ENCODE results near the gene GGTA1. TPM values are rescaled to one million over a fixed set of nuclear protein-coding genes. Genes with fewer than 3 reads are reported as not detected.
A peak's percentile ranks its signal among the peaks of the same experiment; 100 is the strongest.

GGTA1 gene
- total RNA-seq, 1 experiment from 2014 or later, result not detected

GRCh38 chr9:121503444-121503843, 3.8 kb upstream of the GGTA1 start:
- no peak overlapping the region for H2AFZ ChIP-seq (ENCODE audit: low read depth, low read length, poor library complexity, severe bottlenecking)
- no peaks in the 10 kb centered on the region for H3K79me2 ChIP-seq (ENCODE audit: insufficient read depth, low read length)
- no peak for TF ChIP-seq ELF1 (IDR thresholded peaks at IDR 0.05; ENCODE audit: borderline replicate concordance, low read depth)
- ChIA-PET POLR2A (no interaction called here), RAD21 (ENCODE audit: low non-redundant PET in 1 of 2, low total read pairs in 2 of 2, uncharacterized antibody in 2 of 2, unreplicated experiment in 2 of 2) (no interaction called here), CTCF (no interaction called here)
- no TSS peak for BruUV-seq (replicated peaks)
- no peaks in the 10 kb centered on the region; the same call in 1 of the 2 replicates for H3K27me3 ChIP-seq (ENCODE audit: insufficient read depth, low read length)
- H3K4me3 ChIP-seq (replicated peaks in 1 of 2; ENCODE audit: low read depth in 1 of 2, low read length in 2 of 2), result no peak overlapping the region
- H3K9me2 ChIP-seq (ENCODE audit: insufficient read depth), result no peaks in the 10 kb centered on the region
- no peaks in the 10 kb centered on the region for H4K20me1 ChIP-seq (ENCODE audit: insufficient read depth)
- DNase-seq (ENCODE audit: low read depth, low spot score) (no peak), ATAC-seq (no peak)
- H3K36me3 ChIP-seq (ENCODE audit: control insufficient read depth in 1 of 2, insufficient read depth in 2 of 2, low read length in 2 of 2), result no peaks in the 10 kb centered on the region
- no peak overlapping the region for H3K4me2 ChIP-seq (ENCODE audit: low read length)
- no peak overlapping the region for H3K27ac ChIP-seq (ENCODE audit: low read depth, low read length)
- H3K4me1 ChIP-seq (ENCODE audit: control insufficient read depth in 1 of 2, insufficient read depth in 2 of 2, low read length in 2 of 2), result peaks cover 7 to 20% of the 10 kb centered on the region in 2 experiments; a peak in 3 of 4 replicates
- intact Hi-C loops (cut with micrococcal nuclease), result no loop called here
- no peaks in the 10 kb centered on the region for H3K9me3 ChIP-seq (ENCODE audit: control insufficient read depth in 1 of 2, insufficient read depth in 1 of 2, low read depth in 1 of 2, low read length in 2 of 2)
- no peak overlapping the region for H3K9ac ChIP-seq (ENCODE audit: low read length)

- BruUV-seq (replicated peaks), result no TSS peak
- no peak for ATAC-seq
- H3K4me3 ChIP-seq (replicated peaks in 1 of 2; ENCODE audit: low read depth in 1 of 2, low read length in 2 of 2), result peak overlapping the region; percentile 52 to 72
- H3K27ac ChIP-seq (ENCODE audit: low read depth, low read length), result no peak overlapping the region
- no peaks in the 10 kb centered on the region; the same call in 1 of the 2 replicates for H3K27me3 ChIP-seq (ENCODE audit: insufficient read depth, low read length)
- peak overlapping the region; percentile 78 for H2AFZ ChIP-seq (ENCODE audit: low read depth, low read length, poor library complexity, severe bottlenecking)
- no peaks in the 10 kb centered on the region for H4K20me1 ChIP-seq (ENCODE audit: insufficient read depth)
- H3K4me1 ChIP-seq (ENCODE audit: control insufficient read depth in 1 of 2, insufficient read depth in 2 of 2, low read length in 2 of 2), result peaks cover 7 to 26% of the 10 kb centered on the region in 2 experiments; a peak in 3 of 4 replicates
- H3K79me2 ChIP-seq (ENCODE audit: insufficient read depth, low read length), result no peaks in the 10 kb centered on the region
- TF ChIP-seq, protein P1, sequence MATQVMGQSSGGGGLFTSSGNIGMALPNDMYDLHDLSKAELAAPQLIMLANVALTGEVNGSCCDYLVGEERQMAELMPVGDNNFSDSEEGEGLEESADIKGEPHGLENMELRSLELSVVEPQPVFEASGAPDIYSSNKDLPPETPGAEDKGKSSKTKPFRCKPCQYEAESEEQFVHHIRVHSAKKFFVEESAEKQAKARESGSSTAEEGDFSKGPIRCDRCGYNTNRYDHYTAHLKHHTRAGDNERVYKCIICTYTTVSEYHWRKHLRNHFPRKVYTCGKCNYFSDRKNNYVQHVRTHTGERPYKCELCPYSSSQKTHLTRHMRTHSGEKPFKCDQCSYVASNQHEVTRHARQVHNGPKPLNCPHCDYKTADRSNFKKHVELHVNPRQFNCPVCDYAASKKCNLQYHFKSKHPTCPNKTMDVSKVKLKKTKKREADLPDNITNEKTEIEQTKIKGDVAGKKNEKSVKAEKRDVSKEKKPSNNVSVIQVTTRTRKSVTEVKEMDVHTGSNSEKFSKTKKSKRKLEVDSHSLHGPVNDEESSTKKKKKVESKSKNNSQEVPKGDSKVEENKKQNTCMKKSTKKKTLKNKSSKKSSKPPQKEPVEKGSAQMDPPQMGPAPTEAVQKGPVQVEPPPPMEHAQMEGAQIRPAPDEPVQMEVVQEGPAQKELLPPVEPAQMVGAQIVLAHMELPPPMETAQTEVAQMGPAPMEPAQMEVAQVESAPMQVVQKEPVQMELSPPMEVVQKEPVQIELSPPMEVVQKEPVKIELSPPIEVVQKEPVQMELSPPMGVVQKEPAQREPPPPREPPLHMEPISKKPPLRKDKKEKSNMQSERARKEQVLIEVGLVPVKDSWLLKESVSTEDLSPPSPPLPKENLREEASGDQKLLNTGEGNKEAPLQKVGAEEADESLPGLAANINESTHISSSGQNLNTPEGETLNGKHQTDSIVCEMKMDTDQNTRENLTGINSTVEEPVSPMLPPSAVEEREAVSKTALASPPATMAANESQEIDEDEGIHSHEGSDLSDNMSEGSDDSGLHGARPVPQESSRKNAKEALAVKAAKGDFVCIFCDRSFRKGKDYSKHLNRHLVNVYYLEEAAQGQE (IDR thresholded peaks at IDR 0.05; ENCODE audit: low read depth), result no peak
- TF ChIP-seq JUND (IDR thresholded peaks at IDR 0.05), result no peak
- TF ChIP-seq POLR2A (IDR thresholded peaks at IDR 0.05; ENCODE audit: borderline replicate concordance, extremely low read depth, insufficient read depth, insufficient read length), result no peak
- TF ChIP-seq SP1 (IDR thresholded peaks at IDR 0.05; ENCODE audit: low read depth), result no peak
- TF ChIP-seq ELF1 (IDR thresholded peaks at IDR 0.05; ENCODE audit: borderline replicate concordance, low read depth), result no peak
- TF ChIP-seq, protein P2, sequence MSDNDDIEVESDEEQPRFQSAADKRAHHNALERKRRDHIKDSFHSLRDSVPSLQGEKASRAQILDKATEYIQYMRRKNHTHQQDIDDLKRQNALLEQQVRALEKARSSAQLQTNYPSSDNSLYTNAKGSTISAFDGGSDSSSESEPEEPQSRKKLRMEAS (IDR thresholded peaks at IDR 0.05), result no peak
- TF ChIP-seq TCF7L2 (IDR thresholded peaks at IDR 0.05; ENCODE audit: borderline replicate concordance, extremely low read depth, insufficient read depth, insufficient read length), result no peak
- no peak for TF ChIP-seq CTCF (IDR thresholded peaks at IDR 0.05 in 2 of 3, conservative IDR thresholded peaks at IDR 0.05 in 1 of 3; ENCODE audit: borderline replicate concordance in 1 of 3, insufficient read depth in 1 of 3, low read depth in 2 of 3, low read length in 2 of 3)
- TF ChIP-seq YY1 (IDR thresholded peaks at IDR 0.05; ENCODE audit: extremely low read depth, insufficient replicate concordance, low read depth, low read length), result no peak
- TF ChIP-seq SRF (IDR thresholded peaks at IDR 0.05; ENCODE audit: low read depth), result no peak
- no peak for TF ChIP-seq ZNF274 (IDR thresholded peaks at IDR 0.05; ENCODE audit: low read depth, low read length)
- TF ChIP-seq ATF3 (IDR thresholded peaks at IDR 0.05), result no peak
- no peak for TF ChIP-seq POLR2AphosphoS5 (IDR thresholded peaks at IDR 0.05; ENCODE audit: low read depth, low read length)
- no peak for TF ChIP-seq RAD21 (IDR thresholded peaks at IDR 0.05; ENCODE audit: low read depth)
- no peak for TF ChIP-seq FOSL1 (IDR thresholded peaks at IDR 0.05; ENCODE audit: low read depth)
- no peak for TF ChIP-seq SIN3A (IDR thresholded peaks at IDR 0.05; ENCODE audit: low read depth)
- TF ChIP-seq CEBPB (IDR thresholded peaks at IDR 0.05; ENCODE audit: low read depth), result no peak
- POLR2A ChIA-PET, result no interaction called here
- RAD21 ChIA-PET (ENCODE audit: low non-redundant PET in 1 of 2, low total read pairs in 2 of 2, uncharacterized antibody in 2 of 2, unreplicated experiment in 2 of 2), result no interaction called here
- H3K9me2 ChIP-seq (ENCODE audit: insufficient read depth), result no peaks in the 10 kb centered on the region
- CTCF ChIA-PET, result interaction anchor here (1.0 to 1.8 kb wide), 6 partner anchors 30 to 287 kb away, joined by 3 to 7 read pairs (median 4); no protein-coding TSS in a partner anchor
- peaks cover 0 to 6% of the 10 kb centered on the region in 2 experiments; a peak in 1 of 4 replicates for H3K9me3 ChIP-seq (ENCODE audit: control insufficient read depth in 1 of 2, insufficient read depth in 1 of 2, low read depth in 1 of 2, low read length in 2 of 2)
- peak overlapping the region; percentile 45 for H3K9ac ChIP-seq (ENCODE audit: low read length)
- DNase-seq (ENCODE audit: low read depth, low spot score), result no peak
- no peaks in the 10 kb centered on the region for H3K36me3 ChIP-seq (ENCODE audit: control insufficient read depth in 1 of 2, insufficient read depth in 2 of 2, low read length in 2 of 2)
- intact Hi-C loops (cut with micrococcal nuclease), result no loop called here
- peak overlapping the region; percentile 100 for H3K4me2 ChIP-seq (ENCODE audit: low read length)
Measured at GRCh38 chr9:121500165-121500478, 478 bp upstream of the GGTA1 start.

Data from HCT116 (cell line).